Right renal pelvis (tissue), 4 donors: Measurements from ENCODE around the gene CLASP1. TPM values are rescaled to one million over a fixed set of nuclear protein-coding genes. Genes with fewer than 3 reads are reported as not detected.
"Not testable (repeated sequence)": the region's sequence is repeated elsewhere in the genome, so short reads cannot be mapped to it uniquely, and the experiment has no call there.

Source experiments
- DNase-seq, 4 donors: peaks; one replicate each; pipeline ENCODE4 v3.0.0-alpha.2; 2013; ENCODE audit warnings: low read depth in 4 of 4, low spot score in 3 of 4, missing footprints in 1 of 4
- polyA plus RNA-seq, 4 donors: library from polyadenylated mRNA; unstranded; fragments of 120-200 nt; gene quantifications; one replicate each; pipeline ENCODE4 v1.2.1, GENCODE V29; 2013; ENCODE audit not compliant: insufficient read length in 4 of 4

The CLASP1 gene
- polyA plus RNA-seq, 4 donors = 39.3 to 48.7 (median 43.9) TPM

DNA sequence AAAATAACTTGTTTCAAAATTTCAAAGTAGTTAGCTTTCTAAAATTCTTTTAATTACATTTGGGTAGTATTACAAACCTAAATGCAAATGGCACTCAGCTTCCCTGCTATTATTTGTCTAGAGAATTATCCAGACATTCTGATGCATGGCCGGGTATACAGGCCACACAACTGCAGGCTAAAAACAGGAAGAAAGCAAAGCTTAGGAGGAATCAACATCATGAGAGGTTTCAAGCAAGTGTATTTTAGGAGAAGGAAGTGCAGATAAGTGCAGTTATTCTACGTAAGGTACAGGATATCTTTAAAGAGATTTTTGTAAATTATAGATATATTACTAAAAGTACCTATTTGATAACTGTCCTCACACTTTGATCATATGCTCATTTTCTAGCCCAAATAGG, 165.4 kb downstream of the CLASP1 start:
- DNase-seq = no peak

DNA sequence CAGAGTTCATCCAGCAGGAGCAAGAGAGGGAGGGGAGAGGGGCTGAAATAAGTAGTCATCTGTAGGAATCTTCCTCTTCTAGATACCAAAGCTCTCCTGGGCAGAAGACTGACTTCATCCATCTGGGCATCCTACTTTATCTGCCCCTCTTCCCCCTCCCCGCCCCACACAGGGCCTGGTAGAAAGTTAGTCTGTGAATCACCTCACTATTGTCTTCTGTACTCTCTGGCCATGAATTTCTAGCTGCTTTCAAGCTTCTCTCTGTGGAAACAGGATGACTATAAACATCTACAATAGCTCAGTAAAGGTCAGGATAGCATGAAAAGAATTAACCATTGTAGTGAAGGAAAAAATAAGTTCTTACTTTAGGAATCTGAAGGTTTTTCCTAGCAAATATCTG, 166.2 kb downstream of the CLASP1 start:
- DNase-seq = no peak

DNA sequence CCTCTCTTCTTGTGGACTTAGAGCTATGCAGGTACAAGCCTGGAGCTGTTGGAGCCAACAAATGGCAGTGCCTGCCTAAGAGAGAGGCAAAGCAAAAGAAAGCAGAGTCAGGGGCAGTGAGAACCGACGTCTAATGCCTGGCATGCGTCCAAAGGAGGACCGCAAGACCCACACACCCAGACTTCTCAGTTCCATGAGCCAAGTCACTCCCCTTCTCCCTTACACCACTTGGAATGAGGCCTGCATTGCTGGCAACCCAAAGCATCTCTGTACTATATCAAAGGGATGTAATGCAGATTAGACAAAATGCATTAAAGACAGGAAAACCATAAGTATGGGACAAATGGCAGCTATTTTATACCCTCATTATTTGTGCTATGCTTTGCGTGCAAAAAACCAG, 168.4 kb downstream of the CLASP1 start:
- DNase-seq = no peak

DNA sequence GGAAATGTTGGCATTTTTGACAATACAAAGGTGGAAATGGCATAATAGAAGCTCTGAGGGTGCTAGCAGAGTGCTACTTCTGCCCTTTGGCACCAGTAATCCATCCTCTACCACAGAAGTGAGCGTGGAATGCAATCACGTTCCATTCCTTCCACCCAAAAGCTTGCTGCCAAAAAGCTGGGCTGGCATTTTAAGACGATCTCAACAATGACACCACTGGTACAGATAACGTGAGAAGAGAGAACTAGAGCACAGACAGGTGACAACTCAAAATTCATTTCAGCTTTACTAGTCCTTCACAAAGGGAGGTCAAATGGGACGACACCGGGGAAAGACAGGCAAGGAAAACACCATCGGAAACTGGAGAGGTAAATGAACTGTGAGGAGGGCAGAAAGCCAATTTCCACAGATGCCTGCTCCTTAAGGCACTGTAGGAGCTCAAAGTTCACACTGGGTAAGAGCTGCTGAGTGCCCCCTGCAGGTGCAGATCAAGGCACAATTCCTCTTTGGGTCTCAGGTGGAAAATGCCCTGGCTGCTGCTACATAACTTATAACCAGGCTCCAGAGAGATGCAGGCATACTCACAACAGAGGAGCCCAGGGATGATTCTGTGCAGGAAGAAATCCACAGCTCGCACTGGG, 169.3 kb downstream of the CLASP1 start:
- peak in 1 of 4 donors; percentile 11 for DNase-seq

DNA sequence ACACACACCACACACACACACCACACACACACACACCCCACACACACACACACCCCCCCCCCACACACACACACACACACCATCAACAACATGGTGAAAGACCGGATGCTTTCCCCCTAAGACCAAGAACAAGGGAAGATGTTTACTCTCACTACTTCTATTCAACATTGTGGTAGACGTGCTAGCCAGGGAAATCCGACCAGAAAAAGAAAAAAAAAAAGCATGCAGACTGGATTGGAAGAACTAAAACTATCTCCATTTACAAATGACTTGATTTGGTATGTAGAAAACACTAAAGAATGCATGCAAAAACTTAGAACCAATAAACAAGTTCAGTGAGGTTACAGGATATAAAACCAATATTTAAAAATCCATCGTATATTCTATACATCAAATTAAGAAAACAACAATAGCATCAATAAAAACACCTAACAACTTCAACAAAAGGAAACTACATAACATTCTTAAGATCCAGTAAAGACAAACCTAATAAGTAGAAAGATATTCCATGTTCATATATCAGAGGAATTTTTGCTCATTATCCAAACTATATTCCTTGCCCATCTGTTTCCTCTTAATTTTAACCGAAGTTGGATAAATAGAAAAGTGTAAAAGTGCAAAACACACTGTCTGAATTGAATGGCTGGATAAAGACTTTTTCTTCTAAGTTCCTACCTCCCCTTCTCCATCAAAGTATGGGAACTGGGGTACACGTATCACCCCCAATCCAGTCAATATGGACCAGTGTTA, 170.1 kb downstream of the CLASP1 start:
- no peak for DNase-seq

DNA sequence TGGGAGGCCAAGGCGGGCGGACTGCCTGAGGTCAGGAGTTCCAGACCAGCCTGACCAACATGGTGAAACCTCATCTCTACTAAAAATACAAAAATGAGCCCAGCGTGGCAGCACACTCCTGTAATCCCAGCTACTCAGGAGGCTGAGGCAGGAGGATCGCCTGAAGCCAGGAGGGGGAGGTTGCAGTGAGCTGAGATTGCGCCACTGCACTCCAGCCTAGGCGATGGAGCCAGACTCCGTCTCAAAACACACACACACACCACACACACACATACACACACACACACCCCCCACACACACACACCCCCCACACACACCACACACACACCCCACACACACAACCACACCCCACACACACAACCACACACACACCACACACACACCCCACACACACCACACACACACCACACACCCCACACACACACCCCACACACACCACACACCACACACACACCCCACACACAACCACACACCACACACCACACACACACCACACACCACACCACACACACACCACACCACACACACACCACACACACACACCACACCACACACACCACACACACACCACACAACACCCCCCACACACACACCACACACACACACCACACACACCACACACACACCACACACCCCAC, 170.8 kb downstream of the CLASP1 start:
- not testable (repeated sequence) for DNase-seq

DNA sequence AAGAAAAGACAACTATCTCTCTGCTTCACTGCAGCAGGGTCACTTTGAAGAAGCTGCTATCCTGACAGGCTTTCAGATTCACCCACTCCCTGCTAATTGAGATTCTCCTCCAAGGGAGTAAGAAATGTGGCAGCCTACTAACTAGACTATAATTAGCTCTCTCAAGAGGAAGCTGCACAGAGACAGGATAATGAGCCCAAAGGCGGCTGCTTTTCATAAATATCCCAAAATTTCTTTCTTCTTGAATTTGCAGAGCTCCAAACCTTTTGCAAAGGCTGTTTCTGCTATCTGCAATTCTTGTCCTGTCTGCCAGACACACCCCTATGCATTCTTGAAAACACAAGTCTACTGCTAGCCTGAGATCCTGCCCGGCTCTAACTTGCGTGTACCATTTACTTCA, 172.6 kb downstream of the CLASP1 start:
- no peak for DNase-seq

DNA sequence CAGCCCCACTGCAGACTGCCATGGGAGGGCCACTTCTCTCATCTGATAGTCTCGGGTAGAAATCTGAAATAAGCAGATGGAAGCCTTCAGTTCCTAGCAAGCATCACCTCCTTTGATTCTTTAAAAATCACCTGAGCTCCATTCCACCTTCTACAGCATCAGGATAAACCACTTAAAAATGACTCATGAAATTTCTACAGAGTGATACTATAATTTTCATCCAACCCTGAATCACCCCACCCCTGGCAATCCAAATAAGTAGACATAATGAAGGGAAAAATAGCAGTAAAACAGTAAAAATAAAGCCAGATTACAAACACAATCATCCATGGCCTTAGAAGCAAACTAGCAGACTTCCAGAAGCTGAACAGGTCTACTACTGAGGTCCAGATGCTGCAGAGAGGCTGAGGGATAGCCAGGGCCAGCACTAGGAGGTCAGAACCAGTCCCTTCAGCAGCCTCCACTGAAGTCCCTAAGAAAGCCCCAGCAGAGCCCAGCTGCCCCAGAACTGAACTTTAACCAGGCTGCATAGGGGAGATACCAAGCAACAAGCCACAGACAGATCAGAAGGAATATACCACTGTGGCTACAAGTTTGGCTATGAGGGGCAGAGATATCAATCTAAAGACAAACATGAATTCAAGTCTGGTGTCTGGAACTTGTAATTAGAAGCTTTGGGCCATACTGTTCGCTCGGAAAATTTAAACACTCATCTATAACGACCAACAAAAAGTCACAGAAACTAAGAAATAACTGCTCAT, 173.3 kb downstream of the CLASP1 start:
- DNase-seq = no peak

DNA sequence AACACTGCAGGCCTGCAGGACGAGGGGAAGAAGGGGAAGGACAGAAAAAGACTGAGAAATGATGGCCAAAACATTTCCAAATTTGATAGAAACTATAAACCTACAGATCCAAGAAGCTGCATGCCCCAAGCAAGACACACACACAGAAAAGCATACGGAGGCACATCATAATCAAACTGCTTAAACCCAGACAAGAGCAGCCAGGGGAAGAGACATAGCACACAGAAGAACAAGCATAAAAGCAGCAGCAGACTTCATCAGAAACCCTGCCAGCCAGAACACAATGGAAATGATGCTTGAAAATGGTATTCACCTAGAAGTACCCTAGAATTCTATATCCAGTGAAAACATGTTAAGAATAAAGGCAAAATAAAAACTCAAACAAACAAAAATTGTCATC, 175.8 kb downstream of the CLASP1 start:
- no peak for DNase-seq

DNA sequence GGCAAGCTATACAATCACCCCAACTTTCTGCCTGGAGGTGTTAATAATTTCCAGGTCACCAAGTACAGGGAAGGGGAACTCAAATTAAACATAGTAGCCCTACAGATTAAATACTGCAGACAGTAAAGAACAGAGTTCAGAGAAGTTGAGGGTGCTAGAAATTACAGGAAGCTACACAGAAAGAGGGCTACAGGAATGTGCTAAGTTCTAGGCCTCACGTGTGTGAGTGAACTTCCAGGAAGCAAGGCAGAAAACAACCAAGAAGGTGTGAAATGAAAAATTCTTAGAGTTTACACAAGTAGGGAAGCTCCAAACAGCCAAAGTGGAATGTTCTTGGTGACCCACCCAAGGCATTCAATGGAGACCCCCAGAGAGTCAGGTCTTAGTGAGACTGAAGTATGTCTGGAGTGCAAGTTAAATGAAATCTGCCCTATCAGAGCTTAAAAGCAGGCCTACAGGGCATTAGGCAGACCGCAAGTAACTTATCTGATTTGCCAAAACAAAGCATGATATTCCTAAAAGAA, 176.7 kb downstream of the CLASP1 start:
- no peak for DNase-seq

DNA sequence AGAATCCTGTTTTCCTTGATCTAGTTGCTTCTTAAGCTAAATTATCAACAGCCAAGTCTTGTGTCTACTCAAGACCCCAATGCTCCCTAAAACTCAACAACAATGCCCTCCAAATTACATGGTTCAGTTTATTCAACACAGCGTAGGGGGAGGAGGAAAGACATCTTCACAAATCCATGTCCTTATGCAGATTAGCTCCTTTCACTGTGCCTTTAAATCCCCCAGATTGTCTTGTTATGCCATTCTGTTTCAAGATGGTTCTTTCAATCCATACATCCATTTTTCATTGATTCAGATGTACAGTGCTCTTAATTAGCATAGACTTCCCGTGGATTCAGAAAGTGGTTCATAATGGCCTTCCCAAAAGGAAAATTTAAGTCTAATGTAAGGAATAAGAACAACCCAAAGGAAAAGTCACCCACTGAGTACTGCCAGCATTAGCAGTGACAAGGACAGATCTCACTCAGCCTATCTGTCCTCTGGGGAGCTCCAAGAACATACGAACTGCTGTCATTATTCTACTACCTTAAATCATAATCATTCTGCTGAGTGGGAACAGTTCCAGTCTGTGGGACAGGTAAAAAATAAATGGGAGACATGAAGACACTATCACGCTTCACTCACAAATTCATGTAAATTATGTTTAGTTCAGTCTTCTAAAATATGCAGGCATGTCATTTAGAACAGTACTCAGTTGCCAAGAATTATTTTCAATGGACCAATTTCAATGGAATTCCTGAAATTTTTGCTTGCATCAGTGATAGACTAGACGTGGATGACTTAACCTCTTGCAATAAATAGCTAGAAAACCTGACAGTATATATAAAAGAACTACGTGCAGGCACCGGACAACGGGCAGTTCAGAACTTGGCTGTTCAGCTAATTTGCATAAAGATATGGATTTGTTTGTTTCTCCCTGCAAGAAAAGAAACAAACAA, 177.5 kb downstream of the CLASP1 start:
- no peak for DNase-seq

DNA sequence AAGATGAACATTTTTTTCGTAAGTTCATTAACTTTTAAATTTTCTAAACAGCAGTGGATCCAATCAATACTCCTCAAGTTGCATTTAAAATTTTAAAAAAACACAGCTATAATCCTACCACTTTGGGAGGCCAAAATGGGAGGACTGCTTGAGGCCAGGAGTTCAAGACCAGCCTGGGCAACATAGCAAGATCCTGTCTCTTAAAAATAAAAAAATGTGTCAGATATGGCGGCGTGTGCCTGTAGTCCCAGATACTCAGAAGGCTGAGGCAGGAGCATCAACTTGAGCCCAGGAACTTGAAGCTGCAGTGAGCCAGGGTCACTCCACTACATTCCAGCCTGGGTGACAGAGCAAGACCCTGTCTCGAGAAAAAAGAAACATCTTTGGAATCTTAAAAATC, 178.3 kb downstream of the CLASP1 start:
- no peak for DNase-seq

DNA sequence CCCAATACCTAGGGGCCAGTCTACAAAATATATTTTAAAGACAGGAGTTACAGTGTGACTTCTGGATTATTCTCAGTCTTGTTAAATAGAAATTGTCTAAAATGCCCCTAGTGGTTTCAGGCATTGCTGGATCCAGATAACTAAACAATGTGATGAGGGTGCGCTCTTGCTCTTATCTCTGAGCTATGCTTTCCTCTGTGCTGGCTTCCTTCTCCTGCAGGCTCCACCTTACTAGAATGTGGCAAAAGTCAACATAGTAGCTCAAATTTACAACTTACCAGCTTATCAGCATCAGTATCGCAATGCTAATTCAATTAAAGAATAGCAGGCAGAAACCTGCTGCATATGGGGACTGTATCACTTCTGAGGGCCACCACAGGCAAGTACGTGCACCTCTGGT, 179.9 kb downstream of the CLASP1 start:
- no peak for DNase-seq

DNA sequence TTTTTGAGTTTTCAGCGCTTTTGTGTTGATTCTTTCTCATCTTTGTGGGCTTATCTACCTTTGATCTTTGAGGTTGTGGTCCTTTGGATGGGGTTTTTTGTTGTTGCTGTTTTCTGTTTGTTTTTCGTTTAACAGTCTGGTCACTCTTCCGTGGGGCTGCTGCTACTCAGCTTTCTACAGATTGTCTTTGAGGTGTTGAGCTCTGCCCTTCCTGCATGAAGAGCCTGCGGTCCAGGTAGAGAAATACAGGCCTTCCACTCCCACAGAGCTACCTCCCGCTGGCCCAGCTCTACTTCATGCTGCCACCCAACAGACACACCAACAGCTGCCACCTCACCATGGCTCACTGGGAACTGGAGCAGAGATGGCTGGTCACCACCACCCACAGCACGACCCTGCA, 180.3 kb downstream of the CLASP1 start:
- DNase-seq = no peak

DNA sequence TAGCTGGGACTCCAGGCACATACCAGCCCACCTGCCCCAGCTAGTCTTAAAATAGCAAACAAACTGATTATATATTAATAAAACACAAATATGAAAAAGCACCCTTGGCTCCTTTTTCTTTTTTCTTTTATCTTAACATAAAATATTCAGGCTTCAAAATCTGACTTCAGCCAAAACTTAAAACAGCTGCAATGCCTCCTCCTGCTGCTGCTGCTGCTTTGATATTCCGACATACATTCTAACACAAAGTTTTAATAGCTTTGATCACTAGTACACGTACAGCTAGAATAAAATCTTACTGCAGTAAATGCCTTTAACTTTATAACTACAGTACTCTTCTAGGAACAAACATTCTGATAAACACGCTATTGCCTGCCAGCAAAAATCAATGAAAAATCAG, 190.0 kb downstream of the CLASP1 start:
- DNase-seq = no peak

DNA sequence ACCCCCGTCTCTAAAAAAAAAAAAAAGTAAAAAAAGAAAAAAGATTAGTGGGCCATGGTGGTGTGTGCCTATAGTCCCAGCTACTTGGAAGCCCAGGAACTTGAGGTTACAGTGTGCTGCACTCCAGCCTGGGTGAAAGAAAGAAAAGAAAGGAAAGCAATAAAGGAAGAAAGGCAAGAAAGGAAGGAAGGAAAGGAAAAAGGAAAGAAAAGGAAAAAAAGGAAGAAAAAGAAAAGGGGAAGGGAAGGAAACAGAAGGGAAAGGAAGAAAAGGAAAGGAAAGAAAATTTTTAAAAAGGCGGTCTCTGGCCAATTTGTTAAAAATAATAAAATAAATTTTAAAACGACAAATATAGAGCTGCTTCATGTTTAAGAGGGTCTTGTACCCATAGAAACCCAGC, 192.9 kb downstream of the CLASP1 start:
- no peak for DNase-seq

DNA sequence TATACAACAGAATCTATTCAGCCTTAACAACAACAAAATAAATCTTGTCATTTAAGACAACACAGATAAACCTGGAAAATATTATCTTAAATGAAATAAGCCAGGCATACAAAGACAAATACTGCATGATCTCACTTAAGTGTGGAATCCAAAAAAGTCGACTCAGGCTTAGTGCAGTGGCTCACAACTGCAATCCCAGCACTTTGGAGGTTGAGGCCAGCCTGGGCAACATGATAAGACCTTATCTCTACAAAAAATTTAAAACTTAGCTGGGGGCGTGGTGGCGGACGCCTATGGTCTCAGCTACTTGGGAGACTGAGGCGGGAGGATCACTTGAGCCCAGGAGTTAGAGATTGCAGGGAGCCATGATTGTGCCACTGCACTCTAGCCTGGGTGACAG, 193.8 kb downstream of the CLASP1 start:
- no peak for DNase-seq

DNA sequence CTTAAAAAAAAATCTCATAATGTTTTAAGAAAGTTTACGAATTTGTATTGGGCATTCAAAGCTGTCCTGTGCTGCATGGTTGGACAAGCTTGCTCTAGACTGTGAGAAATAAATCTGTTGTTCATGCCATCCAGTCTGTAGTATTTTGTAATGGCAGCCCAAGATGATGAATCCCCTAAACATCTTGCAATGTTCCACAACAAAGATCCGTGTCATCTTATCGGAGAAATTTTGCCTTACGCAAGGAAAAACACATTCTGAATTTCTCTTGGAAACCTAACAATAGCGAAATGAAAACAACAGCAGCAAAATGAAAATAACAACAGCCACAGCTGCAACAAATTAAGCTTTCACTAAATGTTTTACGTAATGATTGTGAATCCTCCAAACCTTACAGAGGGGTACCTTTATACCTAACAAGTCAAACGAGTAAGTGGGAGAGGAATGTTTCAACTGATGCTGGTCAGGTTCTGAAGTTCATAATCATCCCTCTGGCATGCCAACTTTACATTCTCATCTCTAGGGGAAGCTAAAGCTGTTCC, 194.6 kb downstream of the CLASP1 start:
- no peak for DNase-seq

DNA sequence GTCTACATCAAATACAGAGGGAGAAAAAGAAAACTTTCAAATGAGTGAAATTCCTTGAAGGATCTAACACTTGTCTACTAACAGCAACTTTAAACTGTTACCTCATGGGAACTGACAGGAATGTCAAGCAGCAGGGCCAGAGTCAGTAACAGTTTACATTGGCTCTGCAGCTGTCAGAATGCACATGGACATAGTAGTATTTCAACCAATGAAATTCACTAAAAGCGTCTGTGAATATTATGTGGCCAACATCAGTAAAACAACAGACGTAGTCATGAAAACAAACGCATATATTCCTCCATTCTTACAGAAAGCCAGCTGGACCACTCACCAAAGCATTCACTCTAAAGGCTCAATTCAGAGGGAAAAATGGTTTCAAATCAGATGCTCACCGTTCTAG, 197.9 kb downstream of the CLASP1 start:
- DNase-seq = no peak

DNA sequence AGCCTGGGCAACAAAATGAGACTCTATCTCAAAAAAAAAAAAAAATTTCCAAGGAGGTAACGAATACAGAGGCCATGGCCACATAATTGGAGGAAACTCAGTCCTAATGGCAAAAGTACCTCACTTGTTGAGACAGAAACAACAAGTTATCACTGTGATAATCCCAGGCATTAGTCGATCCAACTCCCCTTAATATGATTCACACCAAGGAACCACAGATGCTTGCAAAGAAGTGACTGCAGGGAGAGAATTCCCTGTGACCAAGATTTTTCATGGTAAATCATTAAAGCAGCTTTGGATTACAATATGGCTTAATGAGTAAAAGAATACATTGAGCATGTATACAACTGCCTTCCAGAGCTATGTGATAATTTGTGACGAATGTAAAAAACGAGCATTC, 199.0 kb downstream of the CLASP1 start:
- no peak for DNase-seq
